Glomerular endothelial cell (primary cell): ENCODE data around the gene BOC. TPM values are rescaled to one million over a fixed set of nuclear protein-coding genes. Genes with fewer than 3 reads are reported as not detected.
"Not testable (repeated sequence)": the region's sequence is repeated elsewhere in the genome, so short reads cannot be mapped to it uniquely, and the experiment has no call there.

Experiments used
- DNase-seq: peaks from one replicate; pipeline ENCODE4 v3.0.0-alpha.2; 2011; ENCODE audit warnings: low read depth, low spot score; ENCODE audit errors: extremely low read depth
- total RNA-seq: library from RNA; depleted of rRNA; stranded (reverse); fragments of >200 nt; gene quantifications from 2 replicates; pipeline ENCODE4 v1.2.3, GENCODE V29; 2015

BOC gene
- total RNA-seq: 2.2 and 4.2 TPM in 2 replicates

GRCh38 chr3:113211330-113212149, at the start of gene BOC:
TSS of gene BOC (plus strand) at chr3:113211557. CDS start at chr3:113249803, 38,246 bp downstream.
- no peak for DNase-seq

GRCh38 chr3:113161661-113162060, 49.7 kb upstream of the BOC start:
- no peak for DNase-seq

GRCh38 chr3:113163152-113163551, 48.2 kb upstream of the BOC start:
- DNase-seq: no peak

GRCh38 chr3:113165841-113166240, 45.5 kb upstream of the BOC start:
- DNase-seq: no peak

- no peak for DNase-seq
These were observed 45.0 kb upstream of the BOC start for GRCh38 chr3:113166357-113166718.

GRCh38 chr3:113166719-113167492, 44.5 kb upstream of the BOC start:
- DNase-seq: no peak

- no peak for DNase-seq
These were observed 43.2 kb upstream of the BOC start for GRCh38 chr3:113167825-113168801.

GRCh38 chr3:113169891-113170452, 41.4 kb upstream of the BOC start:
- no peak for DNase-seq

GRCh38 chr3:113170771-113171170, 40.6 kb upstream of the BOC start:
- no peak for DNase-seq

- not testable (repeated sequence) for DNase-seq
These were observed 39.6 kb upstream of the BOC start for GRCh38 chr3:113171675-113172300.

- DNase-seq: no peak
These were observed 38.3 kb upstream of the BOC start for GRCh38 chr3:113173102-113173501.

GRCh38 chr3:113174304-113174703, 37.1 kb upstream of the BOC start:
- DNase-seq: no peak

GRCh38 chr3:113174801-113175485, 36.4 kb upstream of the BOC start:
- no peak for DNase-seq

- no peak for DNase-seq
These were observed 33.8 kb upstream of the BOC start for GRCh38 chr3:113177526-113177925.

GRCh38 chr3:113179235-113179824, 32.0 kb upstream of the BOC start:
- no peak for DNase-seq

GRCh38 chr3:113183748-113184661, 27.4 kb upstream of the BOC start:
- DNase-seq: no peak

GRCh38 chr3:113185194-113185835, 26.0 kb upstream of the BOC start:
- no peak for DNase-seq

GRCh38 chr3:113186566-113186965, 24.8 kb upstream of the BOC start:
- DNase-seq: no peak
